Activated naive CD4-positive, alpha-beta T cell treated with anti-CD3 and anti-CD28 coated beads, Interleukin-2, amount 50 U/mL, for 16 hours (primary cell): ENCODE results near the gene TGM6.

ENCODE experiments used
- DNase-seq: peaks from one replicate; pipeline ENCODE4 v3.0.0-alpha.2; 2020

TGM6 gene

GRCh38 chr20:2380601-2381000 lies at the start of gene TGM6:
TGM6 (plus strand) TSS chr20:2380901; CDS start chr20:2380969, 68 bp downstream.
- no peak for DNase-seq

GRCh38 chr20:2331106-2331505 lies 49.6 kb upstream of the TGM6 start:
- DNase-seq = no peak

DNA sequence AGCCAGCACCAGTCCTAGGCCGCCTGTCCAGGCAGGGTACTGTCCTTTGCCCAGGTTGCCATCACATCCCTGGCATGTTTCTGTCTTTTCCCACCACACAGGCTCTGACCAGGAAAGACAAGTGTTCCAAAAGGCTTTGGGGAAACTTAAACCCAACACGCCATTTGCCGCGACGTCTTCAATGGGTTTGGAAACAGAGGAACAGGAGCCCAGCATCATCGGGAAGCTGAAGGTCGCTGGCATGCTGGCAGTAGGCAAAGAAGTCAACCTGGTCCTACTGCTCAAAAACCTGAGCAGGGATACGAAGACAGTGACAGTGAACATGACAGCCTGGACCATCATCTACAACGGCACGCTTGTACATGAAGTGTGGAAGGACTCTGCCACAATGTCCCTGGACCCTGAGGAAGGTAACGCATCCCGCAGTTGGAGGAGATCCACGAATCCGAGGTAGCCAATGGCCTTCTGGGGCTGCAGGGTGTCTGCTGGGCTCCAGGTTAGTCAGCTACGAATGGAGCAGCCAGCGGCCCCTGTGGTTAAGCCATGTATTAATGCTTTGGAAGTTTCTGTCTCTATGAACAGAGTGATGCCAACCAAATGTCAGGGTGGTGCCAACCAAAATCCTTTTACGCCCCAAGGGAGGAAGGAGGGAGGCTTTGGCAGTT lies 48.7 kb upstream of the TGM6 start:
- DNase-seq = no peak

DNA sequence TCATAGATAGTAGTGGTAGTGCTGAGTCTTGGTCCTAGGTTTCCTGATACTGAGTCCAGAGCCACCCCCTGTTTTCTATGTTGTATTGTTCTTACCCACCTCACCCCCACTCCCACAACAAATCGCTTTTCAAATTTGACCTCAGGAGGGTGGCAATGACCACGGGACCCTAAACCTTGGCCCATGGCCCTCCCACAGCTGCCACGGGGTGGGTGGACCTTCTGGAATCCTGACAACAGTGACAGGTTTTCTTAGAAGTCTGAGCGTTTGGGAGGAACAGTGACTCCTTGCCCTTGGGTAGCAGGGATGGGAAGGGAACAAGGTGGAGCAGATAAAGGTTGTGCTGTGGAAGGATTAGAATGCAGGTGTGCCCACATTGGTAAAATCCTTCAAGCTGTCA lies 48.0 kb upstream of the TGM6 start:
- no peak for DNase-seq

- DNase-seq = no peak
Measured at GRCh38 chr20:2333821-2334220, 46.9 kb upstream of the TGM6 start.

DNA sequence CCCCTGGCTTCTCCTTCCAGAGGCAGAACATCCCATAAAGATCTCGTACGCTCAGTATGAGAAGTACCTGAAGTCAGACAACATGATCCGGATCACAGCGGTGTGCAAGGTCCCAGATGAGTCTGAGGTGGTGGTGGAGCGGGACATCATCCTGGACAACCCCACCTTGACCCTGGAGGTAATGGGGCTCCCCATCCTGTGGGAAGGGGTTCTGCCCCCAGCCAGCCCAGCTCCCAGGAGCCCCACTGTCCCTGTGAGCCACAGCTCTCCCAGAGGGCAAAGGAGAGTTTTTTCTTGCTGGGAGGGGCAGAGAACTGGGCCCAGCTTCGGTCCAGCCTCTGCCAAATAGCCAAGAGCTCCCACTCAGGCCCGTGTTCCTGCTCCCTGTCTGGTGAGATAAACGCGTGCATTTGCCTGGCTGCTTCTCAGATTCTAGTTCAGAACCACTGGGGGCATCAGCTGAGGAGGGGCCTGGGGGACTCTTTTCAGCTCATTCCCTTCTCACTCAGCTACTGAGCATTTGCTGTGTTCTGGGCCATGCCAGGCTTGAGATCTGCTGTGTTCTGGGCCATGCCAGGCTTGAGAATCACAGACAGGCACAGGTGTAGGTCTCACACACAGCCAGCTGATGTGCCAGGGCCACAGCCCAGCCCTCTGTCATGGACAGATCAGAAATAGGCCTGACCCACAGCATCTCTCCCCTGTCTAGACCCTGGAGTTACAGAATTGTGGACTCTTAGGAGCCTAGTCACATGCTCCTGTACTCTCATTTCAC lies 45.4 kb upstream of the TGM6 start:
- DNase-seq = no peak

DNA sequence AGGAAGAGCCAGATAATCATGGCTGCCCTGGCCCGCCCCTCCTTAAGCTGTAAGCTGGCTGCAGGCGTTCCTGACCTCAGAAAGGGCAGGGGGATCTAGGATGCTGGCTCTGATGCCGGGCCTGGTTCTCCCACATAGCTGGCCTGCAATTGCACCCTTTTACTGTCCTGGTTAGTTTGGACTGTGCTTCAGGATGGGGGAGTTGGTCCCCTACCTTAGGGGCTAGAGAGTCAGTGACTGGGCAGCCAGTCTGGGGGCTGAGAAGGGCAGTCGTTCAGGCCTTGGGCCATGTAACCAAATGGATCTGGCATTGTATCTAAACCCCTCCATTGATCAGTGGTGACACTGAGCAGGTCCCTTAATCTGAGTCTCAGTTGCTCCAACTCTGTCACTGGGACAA lies 44.2 kb upstream of the TGM6 start:
- no peak for DNase-seq

DNA sequence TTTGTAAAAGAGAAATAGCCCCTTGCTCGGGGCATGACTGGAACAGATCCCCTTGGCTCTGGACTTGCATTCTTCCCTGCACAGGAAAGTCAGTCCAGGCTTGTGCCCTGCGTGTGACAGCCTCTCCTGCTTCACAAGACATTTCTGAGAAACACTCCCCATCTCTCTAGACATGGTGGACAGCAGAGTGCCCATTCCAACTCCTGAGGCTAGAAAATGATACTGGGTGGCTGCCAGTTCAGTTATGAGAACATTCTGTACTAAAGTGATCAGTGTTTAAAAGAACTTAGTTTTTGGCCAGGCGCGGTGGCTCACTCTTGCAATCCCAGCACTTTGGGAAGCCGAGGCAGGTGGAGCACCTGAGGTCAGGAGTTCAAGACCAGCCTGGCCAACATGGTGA lies 43.6 kb upstream of the TGM6 start:
- no peak for DNase-seq

GRCh38 chr20:2338411-2339066 lies 42.2 kb upstream of the TGM6 start:
- DNase-seq = no peak

DNA sequence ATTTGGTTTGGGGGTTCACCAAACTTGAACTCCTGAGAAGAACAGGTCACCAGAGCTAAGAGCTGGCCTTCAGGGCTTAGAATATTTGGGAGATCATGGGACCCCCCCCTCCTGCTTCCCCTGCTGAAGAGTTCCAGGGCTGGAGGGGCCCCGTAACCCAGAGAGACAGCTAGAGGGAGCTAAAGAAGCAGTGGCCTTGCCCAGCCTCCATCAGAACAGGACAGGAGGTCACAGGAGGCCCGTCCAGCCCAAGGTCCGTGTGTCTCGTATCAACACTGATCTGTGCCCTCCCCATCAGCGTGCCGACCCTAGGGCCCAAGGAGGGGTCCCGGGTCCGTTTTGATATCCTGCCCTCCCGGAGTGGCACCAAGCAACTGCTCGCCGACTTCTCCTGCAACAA lies 40.6 kb upstream of the TGM6 start:
- DNase-seq = no peak

GRCh38 chr20:2340823-2341222 lies 39.9 kb upstream of the TGM6 start:
- DNase-seq = no peak

- no peak for DNase-seq
Measured at GRCh38 chr20:2341336-2341735, 39.4 kb upstream of the TGM6 start.

DNA sequence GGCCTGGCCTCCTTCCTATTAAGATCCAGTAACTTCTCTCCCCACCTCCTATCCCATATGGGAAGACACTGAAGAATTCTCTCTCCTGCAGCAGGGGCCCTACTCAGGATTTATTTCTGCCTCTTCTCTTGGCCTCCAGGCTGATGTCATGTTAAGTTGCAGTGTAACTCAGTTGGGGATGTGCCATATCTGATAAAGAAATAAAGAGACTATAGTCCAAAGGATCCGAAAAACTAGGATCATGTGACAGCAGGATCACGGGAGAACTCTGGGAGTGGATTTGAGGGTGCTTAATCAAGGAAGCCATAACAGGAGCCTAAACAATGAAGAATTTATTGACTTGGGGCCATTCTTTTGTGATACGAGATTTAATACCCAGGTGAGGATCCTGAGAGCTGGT lies 38.5 kb upstream of the TGM6 start:
- no peak for DNase-seq

DNA sequence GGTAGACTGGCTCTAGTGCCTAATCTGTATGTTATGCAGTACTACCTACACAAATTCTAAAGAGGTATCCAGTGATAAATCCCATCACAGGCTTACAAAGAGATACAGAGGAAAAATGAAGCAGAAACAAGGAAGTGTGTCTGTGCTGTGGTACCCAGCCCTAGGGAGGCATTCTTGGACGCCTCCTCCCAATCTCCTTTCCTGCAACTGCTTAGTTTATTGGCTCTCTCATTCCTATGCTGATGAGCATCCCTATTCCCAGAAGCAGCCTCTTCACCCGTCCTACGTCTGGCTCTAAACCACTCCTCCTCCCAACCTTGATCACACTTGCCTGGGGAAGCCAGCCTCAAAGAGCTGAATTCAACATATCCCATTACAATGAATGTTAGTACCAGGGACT lies 34.5 kb upstream of the TGM6 start:
- DNase-seq = no peak

- DNase-seq = no peak
Measured at GRCh38 chr20:2348336-2348735, 32.4 kb upstream of the TGM6 start.

- DNase-seq = no peak
Measured at GRCh38 chr20:2349801-2350200, 30.9 kb upstream of the TGM6 start.

DNA sequence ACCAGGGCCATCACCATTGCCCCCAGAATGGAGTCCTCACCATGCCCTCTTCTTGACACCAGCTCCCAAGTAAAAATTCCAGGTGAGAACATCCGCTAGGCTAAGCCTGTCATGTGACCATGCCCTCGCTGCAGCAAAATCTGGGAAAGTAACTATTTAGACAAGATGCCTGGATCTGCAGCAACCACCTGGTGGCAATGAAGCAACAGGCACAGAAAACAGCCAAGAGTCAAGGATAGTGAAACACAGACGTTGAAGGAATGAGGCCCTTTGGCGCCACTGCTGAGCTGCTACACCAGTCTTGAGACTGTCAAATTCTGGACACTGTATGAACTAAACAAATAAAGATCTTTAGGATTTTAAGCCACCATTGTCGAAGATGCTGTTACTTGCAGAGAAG lies 30.1 kb upstream of the TGM6 start:
- DNase-seq = no peak

GRCh38 chr20:2353231-2353630 lies 27.5 kb upstream of the TGM6 start:
- DNase-seq = no peak

GRCh38 chr20:2357114-2357513 lies 23.6 kb upstream of the TGM6 start:
- no peak for DNase-seq

DNA sequence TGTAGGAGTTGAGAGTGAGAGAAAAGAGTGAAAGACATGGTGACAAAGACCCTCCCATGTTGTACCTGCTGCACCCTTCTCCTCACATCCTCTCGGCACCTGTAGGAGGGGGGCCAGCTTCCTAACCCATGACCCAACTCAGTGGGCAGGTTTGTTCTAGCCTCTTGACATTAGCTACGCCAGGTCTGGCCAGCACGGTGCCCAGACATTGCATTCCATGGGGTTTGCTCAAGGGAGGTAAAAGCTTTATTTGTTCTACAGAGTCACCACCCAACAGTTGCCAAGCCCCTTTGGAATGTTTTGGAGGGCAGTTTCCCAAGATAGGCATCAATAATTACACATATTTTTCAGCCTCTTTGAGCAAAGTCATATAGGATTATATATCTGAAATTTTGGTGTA lies 22.7 kb upstream of the TGM6 start:
- DNase-seq = no peak

DNA sequence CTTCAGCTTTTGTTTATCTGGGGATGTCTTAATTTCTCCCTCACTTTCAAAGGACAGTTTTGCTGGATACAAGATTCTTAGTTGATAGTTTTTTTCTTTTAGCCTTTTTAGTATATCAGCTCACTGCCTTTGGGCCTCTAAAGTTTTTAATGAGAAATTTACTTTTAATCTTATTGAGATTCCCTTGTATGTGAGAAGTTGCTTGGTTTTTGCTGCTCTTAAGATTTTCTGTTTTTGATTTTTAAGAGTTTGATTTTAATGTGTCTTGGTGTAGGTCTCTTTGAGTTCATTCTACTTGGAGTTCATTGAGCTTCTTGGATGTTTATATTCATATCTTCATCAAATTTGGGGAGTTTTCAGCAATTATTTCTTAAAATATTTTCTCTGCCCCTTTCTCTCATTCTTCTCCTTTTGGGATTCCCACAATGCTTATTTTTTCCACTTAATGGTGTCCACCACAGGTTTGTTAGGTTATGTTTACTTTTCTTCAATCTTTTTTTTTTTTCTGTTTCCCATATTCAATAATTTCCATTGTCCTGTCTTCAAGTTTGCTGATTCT lies 19.6 kb upstream of the TGM6 start:
- DNase-seq = no peak

DNA sequence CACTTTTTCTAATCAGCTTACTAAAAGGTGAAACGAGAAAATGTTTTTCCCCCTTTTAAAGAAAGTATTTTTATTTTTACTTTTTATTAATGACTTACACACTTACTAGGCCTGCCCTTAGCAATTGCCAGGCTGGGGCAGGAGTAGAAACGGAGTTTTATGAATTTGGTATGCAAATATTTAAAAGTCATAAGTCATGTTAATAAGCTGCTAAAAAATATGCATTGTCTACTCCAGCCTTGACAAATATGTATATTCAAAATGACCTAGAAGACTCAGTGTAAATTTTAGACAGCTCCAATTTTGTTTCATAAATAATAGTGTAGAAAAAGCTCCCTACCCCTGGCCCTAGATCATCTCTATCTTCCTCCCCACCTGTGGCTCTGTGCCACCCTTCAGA lies 17.5 kb upstream of the TGM6 start:
- DNase-seq = no peak

DNA sequence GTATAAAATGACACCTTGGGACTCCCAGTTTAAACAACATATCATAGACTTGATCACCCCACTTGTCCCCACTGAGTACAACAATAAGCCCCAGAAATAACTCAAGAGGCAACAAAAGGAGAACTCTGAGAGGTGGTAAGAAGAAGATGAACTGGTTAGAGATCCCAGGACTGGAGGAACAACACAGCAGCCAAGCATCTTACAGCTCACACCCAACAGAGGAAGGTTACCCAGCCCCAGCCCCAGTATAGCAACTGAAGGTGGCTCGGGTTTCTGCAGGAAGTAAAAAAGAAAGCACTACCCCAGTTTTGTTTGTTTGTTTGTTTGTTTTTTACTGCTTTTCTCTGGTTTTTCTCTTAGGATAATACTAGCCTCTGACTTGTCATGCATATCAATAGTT lies 17.1 kb upstream of the TGM6 start:
- no peak for DNase-seq

GRCh38 chr20:2364044-2364443 lies 16.7 kb upstream of the TGM6 start:
- DNase-seq = no peak
